Hematopoietic multipotent progenitor cell (in vitro differentiated cells): Measurements from ENCODE around the gene LIAS. TPM values are rescaled to one million over a fixed set of nuclear protein-coding genes. Genes with fewer than 3 reads are reported as not detected.

Experiments used
- DNase-seq, 3 donors: peaks; one replicate each; pipeline ENCODE4 v3.0.0-alpha.2; 2011 to 2015; ENCODE audit warnings: low read depth in 2 of 3, low spot score in 2 of 3
- small RNA-seq: library from RNA; depleted of rRNA; stranded (forward); fragments of <200 nt; gene quantifications from one replicate; pipeline ENCODE3, GENCODE V24; 2012
- total RNA-seq: library from RNA; depleted of rRNA; stranded (reverse); fragments of >200 nt; gene quantifications from one replicate; pipeline ENCODE4 v1.2.3, GENCODE V29; 2012

Gene LIAS
- total RNA-seq, 1 donor, result 5.4 TPM

- peak; percentile 73 to 93 (median 92) for DNase-seq
Measured at GRCh38 chr4:39527296-39528060, 68.6 kb downstream of the LIAS start, which contains the start of gene UGDH. Gene UGDH (minus strand): TSS chr4:39527439. CDS start chr4:39521512, 5,927 bp downstream.

- DNase-seq, result peak in 1 of 3 donors; percentile 12
Measured at GRCh38 chr4:39528061-39528465, 69.2 kb downstream of the LIAS start.

Small RNA genes within 50 kb of the gene (small RNA-seq; reads per million reads assigned to genes)
- gene MIR5591 (not detected), gene RF00019 (not detected)

Other genes starting within 250 kb of the LIAS start
- 20.5 TPM for gene RFC1, start 92.7 kb upstream of the LIAS start, total RNA-seq
- under 0.01 TPM for gene KLB, start 52.1 kb upstream of the LIAS start, total RNA-seq
- gene RPL9, start 134 bp upstream of the LIAS start, total RNA-seq, result 1,693 TPM
- gene UGDH, start 68.4 kb downstream of the LIAS start, total RNA-seq, result 7.5 TPM
- 4.6 TPM for gene SMIM14, start 179.8 kb downstream of the LIAS start, total RNA-seq
- gene UBE2K, start 239.1 kb downstream of the LIAS start, total RNA-seq, result 10.8 TPM